GM19395 (cell line): Measurements from ENCODE around the gene FAM110A.
"Not testable (repeated sequence)": the region's sequence is repeated elsewhere in the genome, so short reads cannot be mapped to it uniquely, and the experiment has no call there.

Source experiments
- ATAC-seq: cut with Tn5 transposase; IDR thresholded peaks from one replicate; pipeline ENCODE4 v1.9.1; 2021; ENCODE audit warnings: mild to moderate bottlenecking, moderate library complexity; ENCODE audit not compliant: unreplicated experiment

FAM110A gene

GRCh38 chr20:892371-892770 is 58.9 kb downstream of the FAM110A start:
- not testable (repeated sequence) for ATAC-seq
